RWPE1 (cell line): Measurements from ENCODE around the gene FNDC3B.

Experiments used
- CTCF ChIA-PET: fragments of 350-600 bp; sonication (Branson Sonifier 250); formaldehyde crosslinking; extraction: SDS; loops from one replicate; lab custom pipeline; 2021; lab: Yijun Ruan, JAX
- POLR2A ChIA-PET: fragments of 400-600 bp; formaldehyde crosslinking; extraction: SDS; loops from one replicate; lab custom pipeline; 2020; ENCODE audit warnings: antibody characterized with exemption; ENCODE audit not compliant: low non-redundant PET; lab: Yijun Ruan, JAX
- DNase-seq: peaks from one replicate; pipeline ENCODE4 v3.0.0; 2012; ENCODE audit warnings: low spot score
- H3K27ac ChIP-seq: fragments of 450-650 bp; 2 replicates; pipeline ENCODE4 v1.5.1; 2017
- TF ChIP-seq, protein P1 (sequence below): fragments of 450-650 bp; conservative IDR thresholded peaks from 2 replicates; pipeline ENCODE4 v1.5.1; 2017; ENCODE audit warnings: low read depth, mild to moderate bottlenecking

The FNDC3B gene

DNA sequence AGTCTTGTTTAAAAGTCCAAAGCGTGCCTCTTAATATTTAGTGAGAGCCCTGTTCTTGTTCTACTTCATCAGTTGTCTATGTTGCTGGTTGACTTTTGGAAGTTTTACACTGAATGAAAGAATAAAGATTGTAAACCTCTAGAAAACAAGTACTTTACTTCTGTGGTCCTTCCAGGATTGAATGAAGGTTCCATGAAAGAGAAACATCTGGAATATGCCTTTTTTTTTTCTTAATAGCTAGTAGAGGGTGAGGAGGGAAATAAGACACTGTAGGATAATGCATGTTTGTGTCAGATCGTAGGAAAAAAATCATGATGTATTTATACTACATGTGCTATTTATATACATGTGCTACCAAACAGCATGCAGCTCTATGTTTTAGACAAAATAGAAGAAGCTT, 205.9 kb downstream of the FNDC3B start:
- H3K27ac ChIP-seq, result no peak overlapping the region
- TF ChIP-seq, protein P1, sequence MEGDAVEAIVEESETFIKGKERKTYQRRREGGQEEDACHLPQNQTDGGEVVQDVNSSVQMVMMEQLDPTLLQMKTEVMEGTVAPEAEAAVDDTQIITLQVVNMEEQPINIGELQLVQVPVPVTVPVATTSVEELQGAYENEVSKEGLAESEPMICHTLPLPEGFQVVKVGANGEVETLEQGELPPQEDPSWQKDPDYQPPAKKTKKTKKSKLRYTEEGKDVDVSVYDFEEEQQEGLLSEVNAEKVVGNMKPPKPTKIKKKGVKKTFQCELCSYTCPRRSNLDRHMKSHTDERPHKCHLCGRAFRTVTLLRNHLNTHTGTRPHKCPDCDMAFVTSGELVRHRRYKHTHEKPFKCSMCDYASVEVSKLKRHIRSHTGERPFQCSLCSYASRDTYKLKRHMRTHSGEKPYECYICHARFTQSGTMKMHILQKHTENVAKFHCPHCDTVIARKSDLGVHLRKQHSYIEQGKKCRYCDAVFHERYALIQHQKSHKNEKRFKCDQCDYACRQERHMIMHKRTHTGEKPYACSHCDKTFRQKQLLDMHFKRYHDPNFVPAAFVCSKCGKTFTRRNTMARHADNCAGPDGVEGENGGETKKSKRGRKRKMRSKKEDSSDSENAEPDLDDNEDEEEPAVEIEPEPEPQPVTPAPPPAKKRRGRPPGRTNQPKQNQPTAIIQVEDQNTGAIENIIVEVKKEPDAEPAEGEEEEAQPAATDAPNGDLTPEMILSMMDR, result no peak
- ChIA-PET POLR2A (no interaction called here), CTCF (interaction anchor here (0.6 kb wide), 1 partner anchor 200 kb away, joined by 3 read pairs; no protein-coding TSS in a partner anchor)
- no peak for DNase-seq

DNA sequence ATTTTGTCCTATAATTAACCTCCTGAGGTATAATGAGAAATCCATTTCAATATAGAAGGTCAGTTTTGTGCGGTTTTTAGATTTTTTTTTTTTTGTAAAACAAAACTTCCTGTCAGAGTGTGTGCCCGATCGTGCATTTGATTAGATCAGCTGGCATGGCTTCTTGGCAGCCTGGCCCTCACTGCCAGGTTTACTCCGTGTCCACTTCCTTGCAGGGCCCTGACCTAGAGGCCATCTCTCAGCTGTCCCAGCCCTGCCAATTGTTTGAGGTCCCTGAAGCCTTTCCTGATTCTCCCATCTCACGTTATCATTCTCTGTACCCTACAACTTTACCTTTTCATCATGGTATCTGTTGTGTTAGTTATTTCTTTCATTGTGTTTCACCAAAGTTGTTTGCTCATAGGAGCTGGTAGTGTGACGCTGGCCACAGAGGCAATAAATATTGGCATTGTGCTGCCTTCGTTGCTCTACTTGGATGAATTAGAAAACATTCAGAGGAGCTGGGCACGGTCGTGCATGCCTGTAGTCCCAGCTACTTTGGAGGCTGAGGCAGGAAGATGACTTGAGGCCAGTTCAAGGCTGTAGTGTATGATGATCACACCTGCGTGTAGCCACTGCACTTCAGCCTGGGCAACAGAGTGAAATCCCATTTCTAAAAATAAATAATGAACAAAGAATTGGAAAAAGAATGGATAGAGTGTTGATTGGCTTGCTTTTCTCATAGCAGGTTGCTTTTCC, 206.9 kb downstream of the FNDC3B start:
- peak overlapping the region; percentile 17; the same call in 1 of the 2 replicates for H3K27ac ChIP-seq
- TF ChIP-seq, protein P1, result no peak
- DNase-seq, result no peak
- ChIA-PET POLR2A (no interaction called here), CTCF (interaction anchor here (0.6 to 0.8 kb wide), 3 partner anchors 119 to 350 kb away, joined by 3 to 6 read pairs (median 4); no protein-coding TSS in a partner anchor)

DNA sequence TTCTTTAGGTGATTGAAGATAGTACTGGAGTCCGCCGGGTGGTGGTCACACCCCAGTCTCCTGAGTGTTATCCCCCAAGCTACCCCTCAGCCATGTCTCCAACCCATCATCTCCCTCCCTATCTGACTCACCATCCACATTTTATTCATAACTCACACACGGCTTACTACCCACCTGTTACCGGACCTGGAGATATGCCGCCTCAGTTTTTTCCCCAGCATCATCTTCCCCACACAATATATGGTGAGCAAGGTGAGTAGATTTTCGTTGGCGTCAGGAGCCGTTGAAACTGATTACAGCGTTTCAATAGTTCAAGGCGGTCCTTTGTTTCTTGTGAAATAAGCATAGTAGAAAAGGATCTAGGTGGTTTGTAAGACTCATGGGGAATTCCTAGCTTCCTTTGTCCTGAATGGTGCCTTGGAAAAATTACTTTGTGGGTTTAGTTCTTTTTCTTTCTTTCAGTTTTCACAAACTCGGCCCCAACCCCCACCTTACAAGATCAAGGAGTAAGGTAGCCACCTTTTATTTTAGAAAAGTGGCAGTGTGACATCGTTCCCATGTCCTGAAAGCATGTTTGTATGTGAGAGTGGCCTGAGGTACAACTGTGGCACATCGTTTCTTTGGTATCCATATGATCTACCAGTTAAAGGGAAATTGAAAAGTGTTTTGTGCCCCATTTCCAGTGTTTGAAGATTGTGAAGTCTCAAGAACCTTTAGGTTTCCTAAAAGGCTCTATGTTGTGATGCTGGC, 208.3 kb downstream of the FNDC3B start:
- TF ChIP-seq, protein P1, result no peak

DNA sequence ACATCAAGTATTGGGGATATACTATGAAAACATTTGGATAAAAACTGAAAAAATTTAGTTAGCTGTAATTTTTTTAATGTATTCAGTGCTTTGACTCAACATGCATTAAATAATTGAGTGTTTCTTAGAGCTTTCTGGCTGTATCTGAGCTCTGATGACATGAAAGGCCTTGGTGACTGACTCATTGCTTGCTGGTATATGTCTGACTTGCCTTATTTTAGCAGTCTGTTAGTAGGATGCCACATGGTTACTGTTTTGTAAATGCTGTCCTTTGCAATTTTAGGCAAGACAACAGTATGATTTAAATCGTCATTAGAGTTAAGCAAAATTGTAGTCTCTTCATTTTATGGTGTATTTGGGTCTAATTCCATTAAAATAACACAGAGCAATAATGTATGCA, 209.7 kb downstream of the FNDC3B start:
- no peak for DNase-seq
- ChIA-PET POLR2A (no interaction called here), CTCF (no interaction called here)
- TF ChIP-seq, protein P1, result no peak
- H3K27ac ChIP-seq, result no peak overlapping the region

More for the DNA sequence above, 208.3 kb downstream of the FNDC3B start:
- H3K27ac ChIP-seq, result no peak overlapping the region
- DNase-seq, result no peak
- CTCF ChIA-PET, result interaction anchor here (0.7 kb wide), 1 partner anchor 97 kb away, joined by 4 read pairs; no protein-coding TSS in a partner anchor
- POLR2A ChIA-PET, result no interaction called here

DNA sequence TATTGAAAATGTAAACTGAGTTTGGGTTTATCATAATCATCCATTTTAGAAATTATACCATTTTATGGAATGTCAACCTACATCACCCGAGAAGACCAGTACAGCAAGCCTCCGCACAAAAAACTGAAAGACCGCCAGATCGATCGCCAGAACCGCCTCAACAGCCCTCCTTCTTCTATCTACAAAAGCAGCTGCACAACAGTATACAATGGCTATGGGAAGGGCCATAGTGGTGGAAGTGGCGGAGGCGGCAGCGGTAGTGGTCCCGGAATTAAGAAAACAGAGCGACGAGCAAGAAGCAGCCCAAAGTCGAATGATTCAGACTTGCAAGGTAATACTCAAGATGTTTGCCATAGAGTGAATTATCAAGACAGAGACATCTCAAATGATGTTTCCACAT, 211.8 kb downstream of the FNDC3B start:
- H3K27ac ChIP-seq, result no peak overlapping the region
- CTCF ChIA-PET, result no interaction called here
- TF ChIP-seq, protein P1, result no peak
- DNase-seq, result no peak
- POLR2A ChIA-PET, result no interaction called here

DNA sequence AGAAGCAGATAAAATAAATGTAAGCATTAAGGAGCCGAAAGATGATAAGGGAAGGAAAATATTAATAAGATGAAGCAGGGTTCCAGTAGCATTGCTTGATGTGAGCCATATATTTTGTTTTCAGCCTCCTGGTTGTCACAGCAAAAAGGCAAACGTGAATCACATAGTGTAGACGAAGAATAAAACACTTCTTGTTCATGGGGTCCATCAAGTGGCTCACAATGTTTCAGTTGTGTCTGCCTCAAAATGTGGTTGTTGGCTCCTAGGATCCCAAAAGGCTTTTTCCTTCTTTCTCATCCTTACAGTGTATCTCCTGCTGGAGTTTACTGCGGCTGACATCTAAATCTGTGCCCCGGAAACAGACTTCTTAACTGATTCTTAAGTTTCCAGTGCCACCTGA, 213.8 kb downstream of the FNDC3B start:
- ChIA-PET POLR2A (no interaction called here), CTCF (no interaction called here)
- H3K27ac ChIP-seq, result no peak overlapping the region
- TF ChIP-seq, protein P1, result no peak
- no peak for DNase-seq
